GM21367 (cell line): Measurements from ENCODE around the gene FOXP1.

ENCODE experiments used
- ATAC-seq: cut with Tn5 transposase; IDR thresholded peaks from one replicate; pipeline ENCODE4 v1.9.1; 2021; ENCODE audit not compliant: unreplicated experiment

The FOXP1 gene

DNA sequence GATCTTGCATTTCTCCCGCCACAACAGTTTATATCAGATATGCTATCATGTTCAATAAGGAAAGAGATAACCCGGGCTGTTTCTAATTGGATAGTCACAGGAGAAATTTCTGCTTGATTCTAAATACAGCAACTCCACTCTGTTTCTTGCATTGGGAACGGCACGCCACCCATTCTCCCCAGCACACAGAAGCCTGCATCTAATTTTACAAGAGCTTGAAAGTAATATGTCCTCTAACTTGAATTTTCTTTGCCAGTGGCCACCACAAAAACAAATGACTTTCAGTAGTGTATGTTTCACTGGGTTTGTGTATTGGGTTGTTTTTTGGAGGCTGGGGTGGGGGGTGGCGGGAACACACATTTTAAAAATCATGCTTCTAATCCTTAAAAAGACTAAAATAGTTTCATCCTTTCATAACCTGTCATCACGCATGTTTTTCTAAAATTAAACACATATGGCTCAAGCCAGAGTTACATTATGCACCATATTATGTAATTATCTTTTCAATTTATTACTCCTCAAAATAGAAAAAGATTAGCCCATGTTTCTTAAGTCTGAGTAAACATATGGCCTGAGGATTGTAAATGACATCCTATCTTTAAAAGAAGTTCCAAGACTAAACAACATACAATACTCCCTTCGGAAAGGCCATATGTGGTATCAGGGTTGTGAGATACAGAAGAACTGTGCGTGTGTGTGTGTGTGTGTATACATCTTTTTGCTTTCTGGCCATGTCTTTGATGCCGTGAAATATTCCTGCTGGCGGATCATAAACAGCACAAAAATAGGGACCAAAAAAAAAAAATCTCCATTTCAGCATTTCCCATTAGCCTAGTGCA is 176.3 kb downstream of the FOXP1 start:
- no peak for ATAC-seq

DNA sequence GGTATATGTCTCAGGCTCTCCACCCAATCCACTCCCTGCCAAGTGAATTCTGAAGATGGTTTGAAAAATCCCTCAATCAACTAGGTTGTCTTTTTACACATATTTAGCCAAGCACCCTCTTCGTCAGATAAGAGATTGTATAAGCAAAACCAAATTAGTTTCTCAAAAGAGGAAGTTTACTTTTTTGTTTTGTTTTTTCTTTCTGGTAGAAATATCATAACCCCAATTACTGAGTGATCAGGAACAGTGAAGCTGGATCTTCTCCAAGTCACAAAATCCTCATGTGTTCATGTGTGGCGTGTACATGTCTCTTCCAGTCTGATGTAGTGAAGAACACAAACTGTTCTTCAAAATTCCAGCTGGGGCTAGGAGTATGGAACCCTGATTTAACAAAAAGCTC is 180.6 kb downstream of the FOXP1 start:
- no peak for ATAC-seq

GRCh38 chr3:71402280-71402679 is 181.2 kb downstream of the FOXP1 start:
- no peak for ATAC-seq

DNA sequence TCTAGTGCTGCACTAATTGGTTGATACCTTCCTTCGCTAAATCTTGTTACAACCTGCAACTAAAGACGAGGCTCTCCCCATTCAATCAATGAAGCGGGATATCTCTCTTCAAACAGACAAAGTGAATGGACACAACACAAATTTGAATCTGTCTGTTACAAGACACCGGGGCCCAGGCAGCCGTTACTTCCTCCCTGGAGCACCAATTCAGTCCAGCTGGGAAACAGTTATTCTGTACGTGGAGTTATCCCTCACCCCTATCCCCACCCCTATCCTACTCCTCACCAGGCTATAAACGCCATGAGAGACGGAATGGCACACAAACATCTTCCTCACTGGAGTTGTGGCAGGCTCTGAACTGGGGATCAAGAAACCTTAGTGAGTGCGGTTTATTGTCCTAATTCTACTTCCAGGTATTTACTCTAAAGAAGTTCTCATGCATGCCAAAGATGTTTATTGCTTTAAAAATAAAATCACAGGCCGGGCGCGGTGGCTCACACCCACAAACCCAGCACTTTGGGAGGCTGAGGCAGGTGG is 181.8 kb downstream of the FOXP1 start:
- no peak for ATAC-seq

DNA sequence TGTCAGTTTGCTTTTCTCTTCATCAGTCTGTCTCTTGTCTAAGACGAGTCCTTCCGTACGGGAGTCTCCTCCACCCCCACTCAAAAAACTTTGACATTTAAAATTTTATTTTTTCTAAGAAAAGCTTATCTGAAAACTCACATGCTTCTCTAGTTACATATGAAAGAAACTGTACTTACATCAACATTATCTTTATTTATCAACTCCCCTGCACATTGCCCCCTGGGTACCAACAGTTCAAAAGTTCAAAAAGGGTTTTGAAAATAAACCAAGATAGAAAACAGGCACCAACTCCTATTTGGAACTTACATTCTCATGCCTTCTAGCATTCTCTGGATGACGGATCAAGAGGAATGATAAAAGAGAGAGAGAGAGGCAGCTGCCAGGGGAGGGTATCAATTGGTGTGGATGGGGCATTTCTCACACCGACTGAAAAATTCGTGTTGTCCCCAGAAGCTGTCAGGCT is 182.5 kb downstream of the FOXP1 start:
- ATAC-seq: no peak

- no peak for ATAC-seq
Observed at GRCh38 chr3:71399478-71399877, 184.1 kb downstream of the FOXP1 start.

DNA sequence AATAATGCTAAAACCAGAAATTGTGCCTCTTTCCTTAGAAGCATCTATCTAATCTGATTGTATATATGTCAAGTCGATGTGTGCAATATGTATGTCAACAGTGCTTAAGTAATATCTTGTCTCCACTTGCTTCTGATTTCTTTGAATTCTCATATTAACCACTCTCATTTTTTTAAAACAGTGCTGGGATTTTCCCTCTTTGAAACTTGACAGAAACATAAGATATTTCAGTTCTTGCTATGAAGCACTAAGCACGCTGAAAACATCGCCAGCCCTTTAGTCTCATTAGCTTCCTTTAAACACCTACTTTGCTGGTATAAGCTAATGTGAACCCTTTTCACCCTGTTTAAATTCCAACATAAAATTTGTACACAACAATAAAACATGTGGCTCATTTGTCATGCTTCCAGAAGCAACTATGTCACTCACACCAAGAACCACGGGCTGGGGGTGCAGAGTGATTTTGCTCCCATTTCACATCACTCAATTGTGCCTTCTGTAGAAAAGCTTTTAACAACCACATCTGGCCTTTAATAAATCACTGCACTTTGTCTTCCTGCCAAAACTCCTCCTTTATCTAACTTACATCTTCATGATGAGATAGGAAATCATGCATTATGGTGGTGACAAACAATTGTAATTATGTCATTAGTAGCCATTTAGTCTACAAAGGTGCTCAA is 185.2 kb downstream of the FOXP1 start:
- ATAC-seq: no peak

DNA sequence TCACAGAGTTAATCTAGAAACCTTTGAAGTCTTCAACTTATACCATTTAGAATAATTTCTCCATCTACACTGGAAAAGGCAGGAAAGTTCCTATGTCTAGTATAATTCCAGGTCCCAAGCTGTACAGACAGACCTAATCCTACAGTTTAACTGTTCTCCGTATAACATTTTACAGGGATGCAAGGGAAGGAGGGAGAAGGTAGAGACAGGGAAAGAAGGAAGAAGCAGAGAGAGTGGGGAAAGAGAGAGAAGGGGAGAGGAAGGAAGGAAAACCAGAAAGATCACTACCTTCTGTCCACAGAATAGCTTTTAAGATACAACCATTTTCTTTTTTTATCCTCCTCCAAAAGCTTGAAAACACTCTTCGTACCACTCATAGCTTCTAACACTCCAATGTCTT is 185.8 kb downstream of the FOXP1 start:
- no peak for ATAC-seq

DNA sequence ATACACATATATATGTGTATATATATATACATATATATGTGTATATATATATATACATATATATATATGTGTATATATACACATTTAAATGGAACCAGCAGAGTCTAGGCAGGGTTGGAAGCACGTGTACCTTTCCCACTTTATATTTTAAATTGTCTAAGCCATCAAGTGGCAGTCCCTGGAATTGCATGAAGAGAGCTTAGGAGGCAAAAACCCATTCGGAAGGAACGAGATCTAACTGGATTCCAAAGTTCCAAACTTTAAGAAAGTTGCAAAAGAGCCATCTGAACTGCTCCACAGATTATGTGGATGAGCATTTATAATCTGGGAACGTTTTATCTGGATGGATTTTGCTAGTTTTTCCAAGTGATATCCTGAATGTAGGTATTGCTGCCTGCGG is 186.5 kb downstream of the FOXP1 start:
- ATAC-seq: no peak

- no peak for ATAC-seq
Observed at GRCh38 chr3:71395927-71396695, 187.4 kb downstream of the FOXP1 start.

- no peak for ATAC-seq
Observed at GRCh38 chr3:71395470-71395869, 188.1 kb downstream of the FOXP1 start.

DNA sequence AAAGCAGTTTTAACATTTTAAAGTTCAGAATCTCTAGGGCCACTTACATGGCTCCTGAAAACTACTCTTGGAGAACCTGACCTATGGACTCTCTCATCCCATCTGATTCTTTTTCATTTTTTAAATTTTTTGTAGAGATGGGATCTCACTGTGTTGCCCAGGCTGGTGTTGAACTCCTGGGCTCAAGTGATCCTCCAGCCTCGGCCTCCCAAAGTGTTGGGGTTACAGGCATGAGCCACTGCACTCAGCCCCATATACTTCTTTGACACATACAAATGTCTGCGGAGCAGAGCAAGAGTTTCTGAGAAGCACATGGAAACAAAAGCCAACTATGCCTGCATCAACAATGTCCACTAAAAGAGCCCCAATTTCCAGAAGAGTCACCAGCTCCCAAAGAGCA is 189.8 kb downstream of the FOXP1 start:
- ATAC-seq: no peak

- ATAC-seq: peak; percentile 33
Observed at GRCh38 chr3:71393093-71393492, 190.4 kb downstream of the FOXP1 start.

DNA sequence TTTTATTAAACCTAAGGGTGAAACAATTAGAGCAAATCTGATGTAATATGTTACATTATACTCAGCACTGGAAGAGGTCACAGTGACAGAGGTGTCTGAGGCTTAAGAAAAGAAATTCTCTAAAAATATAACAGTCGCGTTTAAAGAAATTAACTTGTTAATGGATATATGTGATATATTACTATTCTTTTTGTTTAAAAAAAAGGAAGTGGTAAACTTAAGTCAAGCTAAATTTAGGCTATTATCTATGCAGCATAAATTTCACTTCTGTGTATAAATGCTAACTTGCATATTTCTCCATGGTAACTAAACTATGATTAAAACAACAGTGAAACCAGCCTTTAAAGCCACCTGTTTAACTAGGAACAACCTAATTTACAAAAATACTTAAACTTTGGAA is 191.3 kb downstream of the FOXP1 start:
- peak; percentile 76 for ATAC-seq

DNA sequence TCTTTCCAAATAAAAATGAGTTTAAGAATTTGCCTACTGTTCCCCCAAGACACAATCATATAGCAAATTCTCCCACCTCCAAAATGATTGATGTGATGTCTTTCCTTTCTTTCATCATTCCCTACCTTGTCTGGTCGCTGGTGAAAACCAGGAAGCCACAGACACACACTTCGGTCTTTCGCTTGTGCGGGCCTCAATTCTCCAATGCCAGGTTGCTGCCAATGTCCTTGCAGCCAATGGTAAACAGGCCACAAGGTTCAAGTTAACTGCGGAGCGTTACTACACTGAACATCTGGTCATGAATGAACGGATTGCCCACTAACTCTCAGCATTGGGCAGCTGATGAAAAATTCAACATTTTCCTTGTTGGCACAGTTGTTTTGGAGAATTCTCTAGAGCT is 192.2 kb downstream of the FOXP1 start:
- no peak for ATAC-seq

GRCh38 chr3:71389911-71390573 is 193.5 kb downstream of the FOXP1 start:
- no peak for ATAC-seq

GRCh38 chr3:71389191-71389590 is 194.3 kb downstream of the FOXP1 start:
- no peak for ATAC-seq

GRCh38 chr3:71388535-71389120 is 194.9 kb downstream of the FOXP1 start:
- ATAC-seq: no peak

DNA sequence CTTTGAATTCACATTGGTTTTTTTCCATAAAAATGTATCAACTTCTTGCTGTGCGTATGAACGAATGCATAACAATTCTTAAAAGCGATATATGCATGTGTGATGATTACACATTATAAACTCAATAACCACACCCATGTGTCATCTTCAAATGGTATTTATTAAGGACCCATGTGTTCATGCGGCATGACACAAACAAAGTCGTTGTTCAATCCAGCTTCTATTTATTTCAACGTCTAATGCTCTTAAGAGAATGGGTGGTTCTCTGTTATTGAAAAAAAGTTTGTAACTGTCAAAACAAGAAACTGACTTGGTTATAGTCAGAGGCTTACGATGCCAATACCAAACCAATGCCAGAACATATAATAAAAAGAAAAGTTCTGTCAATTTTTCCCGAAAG is 195.9 kb downstream of the FOXP1 start:
- no peak for ATAC-seq
